ENCODE data around the gene MYO1D. TPM values are rescaled to one million over a fixed set of nuclear protein-coding genes. Genes with fewer than 3 reads are reported as not detected.

MYO1D gene
- total RNA-seq, 1 donor: 94.0 TPM

DNA sequence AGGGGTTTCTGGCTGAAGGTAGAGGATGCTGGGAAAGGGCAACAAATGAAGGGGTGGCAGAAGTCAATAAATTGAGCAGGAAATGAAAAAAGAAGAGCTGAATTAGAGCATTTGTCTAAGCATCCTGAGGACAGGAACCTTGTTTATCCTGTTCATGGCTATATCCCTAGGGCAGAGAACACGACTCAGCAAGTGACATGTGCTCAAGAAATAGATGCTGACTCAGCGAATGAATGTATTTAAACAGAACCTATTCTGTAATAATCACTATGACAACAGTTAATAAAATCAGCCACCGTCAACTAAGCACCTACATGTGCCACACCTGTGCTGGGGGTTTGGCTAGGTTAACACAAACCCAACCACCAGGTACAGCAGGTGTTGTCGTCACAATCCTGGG lies 309.8 kb downstream of the MYO1D start:
- DNase-seq (ENCODE audit: low read depth): no peak

GRCh38 chr17:32566303-32566702 lies 310.6 kb downstream of the MYO1D start:
- no peak overlapping the region for H3K4me3 ChIP-seq (ENCODE audit: low read depth, low read length)
- DNase-seq (ENCODE audit: low read depth): no peak
- TF ChIP-seq, protein P1, sequence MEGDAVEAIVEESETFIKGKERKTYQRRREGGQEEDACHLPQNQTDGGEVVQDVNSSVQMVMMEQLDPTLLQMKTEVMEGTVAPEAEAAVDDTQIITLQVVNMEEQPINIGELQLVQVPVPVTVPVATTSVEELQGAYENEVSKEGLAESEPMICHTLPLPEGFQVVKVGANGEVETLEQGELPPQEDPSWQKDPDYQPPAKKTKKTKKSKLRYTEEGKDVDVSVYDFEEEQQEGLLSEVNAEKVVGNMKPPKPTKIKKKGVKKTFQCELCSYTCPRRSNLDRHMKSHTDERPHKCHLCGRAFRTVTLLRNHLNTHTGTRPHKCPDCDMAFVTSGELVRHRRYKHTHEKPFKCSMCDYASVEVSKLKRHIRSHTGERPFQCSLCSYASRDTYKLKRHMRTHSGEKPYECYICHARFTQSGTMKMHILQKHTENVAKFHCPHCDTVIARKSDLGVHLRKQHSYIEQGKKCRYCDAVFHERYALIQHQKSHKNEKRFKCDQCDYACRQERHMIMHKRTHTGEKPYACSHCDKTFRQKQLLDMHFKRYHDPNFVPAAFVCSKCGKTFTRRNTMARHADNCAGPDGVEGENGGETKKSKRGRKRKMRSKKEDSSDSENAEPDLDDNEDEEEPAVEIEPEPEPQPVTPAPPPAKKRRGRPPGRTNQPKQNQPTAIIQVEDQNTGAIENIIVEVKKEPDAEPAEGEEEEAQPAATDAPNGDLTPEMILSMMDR (IDR thresholded peaks at IDR 0.05; ENCODE audit: insufficient read depth, low read length): no peak

More for the DNA sequence above, 309.8 kb downstream of the MYO1D start:
- TF ChIP-seq, protein P1 (IDR thresholded peaks at IDR 0.05; ENCODE audit: insufficient read depth, low read length): no peak
- H3K4me3 ChIP-seq (ENCODE audit: low read depth, low read length): no peak overlapping the region

GRCh38 chr17:32565401-32565800 lies 311.5 kb downstream of the MYO1D start:
- no peak overlapping the region for H3K4me3 ChIP-seq (ENCODE audit: low read depth, low read length)
- no peak for DNase-seq (ENCODE audit: low read depth)
- TF ChIP-seq, protein P1 (IDR thresholded peaks at IDR 0.05; ENCODE audit: insufficient read depth, low read length): no peak

DNA sequence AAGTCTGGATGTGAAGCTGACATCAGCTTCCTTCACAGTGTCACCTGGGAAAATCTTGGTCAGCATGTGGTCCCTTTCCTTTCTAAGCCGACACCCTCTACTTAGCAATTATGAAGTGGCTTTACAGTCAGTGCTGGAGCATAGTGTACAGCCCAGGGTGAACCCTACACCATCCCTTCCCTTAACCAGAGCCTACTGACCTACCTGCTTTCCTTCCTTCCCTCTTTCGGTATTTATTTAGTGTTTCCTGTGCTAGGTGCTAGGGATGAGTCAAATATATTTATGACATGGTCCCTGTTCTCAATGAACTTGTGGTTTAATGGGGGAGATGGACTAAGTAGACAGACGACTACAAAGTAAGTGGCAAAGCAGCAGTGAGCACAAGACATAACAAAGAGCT lies 312.6 kb downstream of the MYO1D start:
- H3K4me3 ChIP-seq (ENCODE audit: low read depth, low read length): no peak overlapping the region
- no peak for DNase-seq (ENCODE audit: low read depth)
- TF ChIP-seq, protein P1 (IDR thresholded peaks at IDR 0.05; ENCODE audit: insufficient read depth, low read length): no peak

GRCh38 chr17:32563583-32563982 lies 313.3 kb downstream of the MYO1D start:
- TF ChIP-seq, protein P1 (IDR thresholded peaks at IDR 0.05; ENCODE audit: insufficient read depth, low read length): no peak
- no peak for DNase-seq (ENCODE audit: low read depth)
- no peak overlapping the region for H3K4me3 ChIP-seq (ENCODE audit: low read depth, low read length)

- H3K4me3 ChIP-seq (ENCODE audit: low read depth, low read length): no peak overlapping the region
- no peak for DNase-seq (ENCODE audit: low read depth)
- TF ChIP-seq, protein P1 (IDR thresholded peaks at IDR 0.05; ENCODE audit: insufficient read depth, low read length): no peak
Observed at GRCh38 chr17:32558997-32559650, 317.8 kb downstream of the MYO1D start.
